Spleen (tissue), 11 donors: ENCODE data around the gene BLTP3A. TPM values are rescaled to one million over a fixed set of nuclear protein-coding genes. Genes with fewer than 3 reads are reported as not detected.
A peak's percentile ranks its signal among the peaks of the same experiment; 100 is the strongest.
"Not testable (repeated sequence)": the region's sequence is repeated elsewhere in the genome, so short reads cannot be mapped to it uniquely, and the experiment has no call there.

Experiments used
- DNase-seq: peaks from one replicate; pipeline ENCODE4 v3.0.0-alpha.2; 2020
- H3K27ac ChIP-seq, 8 donors: fragments of 200-600 bp; sonication (generic) in 7 of 8; 1 replicate in 4 of 8; 2 replicates in 4 of 8; pipeline versions ENCODE4 v1.5.0 to v1.8.0; 2016 to 2021; ENCODE audit warnings: inconsistent platforms in 4 of 8, mild to moderate bottlenecking in 4 of 8, moderate library complexity in 1 of 8
- H3K27me3 ChIP-seq, 7 donors: fragments of 200-600 bp; sonication (generic) in 6 of 7; replicated peaks in 1 of 7; 1 replicate in 4 of 7; 2 replicates in 3 of 7; pipeline versions ENCODE4 v1.5.0 to v1.8.0; 2016 to 2021; ENCODE audit warnings: inconsistent platforms in 3 of 7, mild to moderate bottlenecking in 1 of 7
- H3K36me3 ChIP-seq, 6 donors: fragments of 200-600 bp; sonication (generic) in 5 of 6; 1 replicate in 4 of 6; 2 replicates in 2 of 6; pipeline versions ENCODE4 v1.5.0 to v1.8.0; 2016 to 2021; ENCODE audit warnings: inconsistent platforms in 2 of 6
- H3K4me1 ChIP-seq, 6 donors: fragments of 200-600 bp; sonication (generic) in 5 of 6; 1 replicate in 3 of 6; 2 replicates in 3 of 6; pipeline versions ENCODE4 v1.5.0 to v1.8.0; 2016 to 2021; ENCODE audit warnings: inconsistent platforms in 3 of 6
- H3K4me3 ChIP-seq, 8 donors: fragments of 200-600 bp; sonication (generic) in 7 of 8; 1 replicate in 4 of 8; 2 replicates in 4 of 8; pipeline versions ENCODE4 v1.5.0 to v1.8.0; 2016 to 2021; ENCODE audit warnings: inconsistent platforms in 4 of 8, mild to moderate bottlenecking in 4 of 8, moderate library complexity in 2 of 8
- H3K9me3 ChIP-seq, 8 donors: fragments of 200-600 bp; sonication (generic) in 7 of 8; 1 replicate in 4 of 8; 2 replicates in 4 of 8; pipeline versions ENCODE4 v1.5.0 to v1.8.0; 2016 to 2021; ENCODE audit warnings: inconsistent platforms in 4 of 8
- CTCF ChIP-seq, 11 experiments: fragments of 200-600 bp in 7 of 11; fragments of 450-650 bp in 4 of 11; sonication (generic) in 4 of 11; IDR thresholded peaks in 8 of 11; conservative IDR thresholded peaks in 3 of 11; 1 replicate in 7 of 11; 2 replicates in 4 of 11; pipeline versions ENCODE4 v1.4.0 to v1.8.0; 2016 to 2021; ENCODE audit warnings: antibody characterized with exemption in 11 of 11, inconsistent platforms in 4 of 11, mild to moderate bottlenecking in 1 of 11
- POLR2A ChIP-seq, 3 donors: fragments of 450-650 bp; IDR thresholded peaks; one replicate each; pipeline ENCODE4 v1.5.1; 2017; ENCODE audit warnings: antibody characterized with exemption in 3 of 3, mild to moderate bottlenecking in 1 of 3
- POLR2AphosphoS5 ChIP-seq, 3 donors: sonication (generic); formaldehyde crosslinking; IDR thresholded peaks; one replicate each; pipeline ENCODE4 v1.5.1; 2017; ENCODE audit warnings: antibody characterized with exemption in 3 of 3
- WGBS, 5 donors: extraction: QIAGEN DNeasy Blood & Tissue Kit in 3 of 5; methylation state at CpG; one replicate each; pipeline versions ENCODE4 v1.1.5 to v1.1.7; 2013 to 2018; 5-methylcytosine and 5-hydroxymethylcytosine counted together
- intact Hi-C: fragments of 100-400 bp; cut with DNase I; formaldehyde crosslinking; loops from one replicate; pipeline ENCODE4 v1.15.0; 2023; ENCODE audit warnings: low total_unique reads
- polyA plus RNA-seq, 3 donors: library from polyadenylated mRNA; stranded (reverse); fragments of 200-250 nt; gene quantifications; one replicate each; pipeline ENCODE4 v1.2.1, GENCODE V29; 2013
- total RNA-seq, 7 donors: library from RNA; depleted of rRNA in 3 of 7; stranded (reverse); fragments of >200 nt in 3 of 7; fragmentation: NEBNext Ultra II Directional in 4 of 7; extraction: Animal tissue kit (Norgen Biotek cat#: 25700) in 4 of 7; gene quantifications; one replicate each; pipeline versions ENCODE4 v1.1.0 to v1.2.1, GENCODE V29; 2016 to 2021
- donor health status: healthy with polysubstance abuse.
- donor health status: DM: no; HTN: no; CAD: no; lungs with moderate emphysema.
- donor health status: DM: no; HTN: no; CAD: no.
- donor health status: Bipolar disorder and iron deficiency.
- donor health status: healthy.
- donor health status: DM: no; HTN: no; CAD: no.
- donor health status: DM: yes; HTN: yes; CAD: no.

The BLTP3A gene
- total and polyA plus RNA-seq, 10 donors, result 1.5 to 21.2 (median 15.6) TPM

DNA sequence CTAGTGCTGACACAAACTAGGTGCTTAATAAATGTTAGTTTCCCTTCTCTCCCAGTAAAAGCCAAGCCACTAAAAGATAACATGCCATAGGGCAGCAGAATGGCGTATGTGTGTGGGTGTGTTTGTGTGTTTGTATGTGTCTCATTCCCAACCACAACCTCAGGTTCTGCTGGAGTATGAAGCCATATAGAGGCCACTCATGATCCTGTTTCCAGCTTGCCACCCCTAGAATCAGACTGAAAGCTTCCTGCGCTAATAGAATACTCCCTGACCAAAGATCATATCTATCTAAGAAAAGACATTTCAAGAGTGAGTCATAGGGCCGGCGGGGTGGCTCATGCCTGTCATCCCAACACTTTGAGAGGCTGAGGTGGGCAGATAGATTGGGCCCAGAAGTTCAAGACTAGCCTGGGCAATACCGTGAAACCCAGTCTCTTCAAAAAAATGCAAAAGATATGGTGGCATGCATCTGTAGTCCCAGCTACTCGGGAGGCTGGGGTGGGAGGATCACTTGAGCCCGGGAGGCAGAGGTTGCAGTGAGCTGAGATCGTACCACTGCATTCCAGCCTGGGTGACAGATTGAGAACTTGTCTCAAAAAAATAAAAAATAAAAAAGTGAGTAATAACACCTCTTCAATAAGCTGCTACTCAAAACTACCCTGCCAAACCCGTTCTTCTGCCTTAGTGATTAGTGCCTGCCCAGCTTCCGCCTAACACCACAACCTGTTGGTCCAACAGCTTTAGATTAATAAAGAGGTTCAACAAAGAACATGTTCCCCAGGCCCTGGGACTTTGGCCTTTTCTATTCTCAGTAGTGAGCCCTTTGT lies 46.4 kb upstream of the BLTP3A start:
- TF ChIP-seq POLR2A (IDR thresholded peaks at IDR 0.05), result no peak
- TF ChIP-seq CTCF (IDR thresholded peaks at IDR 0.05 in 8 of 11, conservative IDR thresholded peaks at IDR 0.05 in 3 of 11), result no peak
- no peak for TF ChIP-seq POLR2AphosphoS5 (IDR thresholded peaks at IDR 0.05)
- Histone ChIP-seq H3K4me3 (no peak overlapping the region), H3K9me3 (no peaks in the 10 kb centered on the region), H3K27ac (no peak overlapping the region), H3K27me3 (no peaks in the 10 kb centered on the region), H3K36me3 (no peaks in the 10 kb centered on the region), H3K4me1 (no peaks in the 10 kb centered on the region)
- DNase-seq, result no peak
- WGBS, 5 donors, result 87 to 91% (median 89%) methylated on average over 10 of the region's 10 CpGs
- intact Hi-C loops, result no loop called here

DNA sequence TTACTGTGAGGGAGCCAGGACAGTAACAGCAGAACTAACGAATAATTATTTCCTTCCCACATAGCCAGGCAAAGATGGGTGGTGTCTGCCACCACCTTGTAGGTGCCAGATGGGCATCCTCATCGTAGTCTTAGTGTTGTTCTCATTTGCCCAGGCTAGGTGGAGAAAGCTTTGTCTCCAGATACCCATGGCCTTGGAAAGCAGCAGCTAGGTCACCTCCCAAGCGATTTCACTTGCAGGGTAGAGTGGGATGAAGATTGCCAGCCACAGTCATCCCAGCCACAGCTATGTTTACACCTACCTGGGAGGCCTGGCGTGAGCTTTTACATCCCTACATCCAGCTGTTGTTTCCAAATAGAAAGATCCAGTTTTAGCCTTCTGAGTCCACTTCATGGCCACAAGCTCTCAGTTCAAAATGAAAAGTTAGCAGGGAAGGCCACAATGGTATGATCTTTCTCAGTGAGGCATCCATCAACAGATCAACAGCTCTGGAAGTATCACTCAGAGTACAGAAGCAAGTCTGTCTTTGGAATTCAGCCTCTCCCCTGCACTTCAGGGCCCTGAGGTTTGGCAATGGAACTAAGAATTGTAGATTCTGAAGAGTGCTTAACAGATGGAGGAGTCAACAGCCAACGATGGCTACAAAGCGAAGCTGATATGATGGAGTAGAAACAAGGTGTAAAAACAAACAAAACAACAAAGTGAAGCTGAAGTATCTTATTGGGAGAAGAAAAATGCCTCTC lies 45.6 kb upstream of the BLTP3A start:
- intact Hi-C loops, result no loop called here
- WGBS, 5 donors, result 83 to 94% (median 85%) methylated on average over 6 of the region's 6 CpGs
- no peak for TF ChIP-seq CTCF (IDR thresholded peaks at IDR 0.05 in 8 of 11, conservative IDR thresholded peaks at IDR 0.05 in 3 of 11)
- no peak for TF ChIP-seq POLR2A (IDR thresholded peaks at IDR 0.05)
- no peak for TF ChIP-seq POLR2AphosphoS5 (IDR thresholded peaks at IDR 0.05)
- Histone ChIP-seq H3K4me1 (no peaks in the 10 kb centered on the region), H3K27me3 (no peaks in the 10 kb centered on the region), H3K4me3 (no peak overlapping the region), H3K9me3 (no peaks in the 10 kb centered on the region), H3K27ac (no peak overlapping the region), H3K36me3 (no peaks in the 10 kb centered on the region)
- no peak for DNase-seq

DNA sequence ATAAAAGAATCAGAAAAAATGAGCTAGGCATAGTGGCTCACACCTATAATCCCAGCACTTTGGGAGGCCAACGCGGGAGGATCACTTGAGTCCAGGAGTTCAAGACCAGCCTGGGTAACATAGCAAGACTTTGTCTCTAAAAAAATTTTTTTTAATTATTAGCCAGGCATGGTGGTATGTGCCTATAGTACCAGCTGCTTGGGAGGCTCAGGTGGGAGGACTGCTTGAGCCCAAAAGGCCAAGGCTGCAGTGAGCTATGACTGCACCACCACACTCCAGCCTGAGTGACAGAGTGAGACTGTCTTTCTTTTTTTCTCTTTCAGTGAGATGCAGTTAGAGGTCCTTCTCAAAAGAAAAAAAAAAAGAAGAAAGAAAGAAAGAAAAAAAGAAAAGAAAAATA lies 43.1 kb upstream of the BLTP3A start:
- 79 to 100% (median 87%) methylated on average over 2 of the region's 2 CpGs for WGBS, 5 donors
- intact Hi-C loops, result no loop called here
- TF ChIP-seq POLR2A (IDR thresholded peaks at IDR 0.05) (no peak), CTCF (IDR thresholded peaks at IDR 0.05 in 8 of 11, conservative IDR thresholded peaks at IDR 0.05 in 3 of 11) (no peak), POLR2AphosphoS5 (IDR thresholded peaks at IDR 0.05) (no peak)
- Histone ChIP-seq H3K9me3 (no peaks in the 10 kb centered on the region), H3K27ac (no peak overlapping the region), H3K4me3 (no peak overlapping the region), H3K36me3 (no peaks in the 10 kb centered on the region), H3K4me1 (peaks cover 0 to 13% (median 2%) of the 10 kb centered on the region in 6 donors), H3K27me3 (no peaks in the 10 kb centered on the region)
- DNase-seq, result no peak

DNA sequence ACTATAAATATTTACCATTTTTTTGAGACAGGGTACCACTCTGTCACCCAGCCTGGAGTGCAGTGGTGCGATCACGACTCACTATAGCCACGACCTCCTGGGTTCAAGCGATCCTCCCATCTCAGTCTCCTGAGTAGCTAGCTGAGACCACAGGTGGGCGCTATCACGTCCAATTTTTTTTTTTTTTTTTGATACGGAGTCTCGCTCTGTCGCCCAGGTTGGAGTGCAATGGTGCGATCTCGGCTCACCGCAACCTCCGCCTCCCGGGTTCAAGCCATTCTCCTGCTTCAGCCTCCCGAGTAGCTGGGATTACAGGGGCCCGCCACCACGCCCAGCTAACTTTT lies 35.4 kb upstream of the BLTP3A start:
- peaks cover 0 to 25% (median 7%) of the 10 kb centered on the region in 6 donors for H3K36me3 ChIP-seq
- peak overlapping the region; percentile 84 to 95 (median 94) for H3K27ac ChIP-seq
- H3K9me3 ChIP-seq, DNase-seq, H3K27me3 ChIP-seq: not testable (repeated sequence)
- peak overlapping the region; percentile 56 to 91 (median 74) for H3K4me3 ChIP-seq
- TF ChIP-seq CTCF (IDR thresholded peaks at IDR 0.05 in 8 of 11, conservative IDR thresholded peaks at IDR 0.05 in 3 of 11), result peak in 8 of 11 experiments; percentile 23 to 73 (median 36)
- intact Hi-C loops, result loop anchor here (10.0 kb wide), 2 partner anchors 52 to 128 kb away; partner anchors contain the start of genes ANKS1A and TAF11
- 10 to 29% (median 25%) methylated on average over 17 of the region's 17 CpGs for WGBS, 5 donors
- H3K4me1 ChIP-seq, result peaks cover 9 to 67% (median 29%) of the 10 kb centered on the region in 6 donors
